ENCODE results near the gene RNF223. TPM values are rescaled to one million over a fixed set of nuclear protein-coding genes. Genes with fewer than 3 reads are reported as not detected.

RNF223 gene
- total and polyA plus RNA-seq, 12 donors = not detected

DNA sequence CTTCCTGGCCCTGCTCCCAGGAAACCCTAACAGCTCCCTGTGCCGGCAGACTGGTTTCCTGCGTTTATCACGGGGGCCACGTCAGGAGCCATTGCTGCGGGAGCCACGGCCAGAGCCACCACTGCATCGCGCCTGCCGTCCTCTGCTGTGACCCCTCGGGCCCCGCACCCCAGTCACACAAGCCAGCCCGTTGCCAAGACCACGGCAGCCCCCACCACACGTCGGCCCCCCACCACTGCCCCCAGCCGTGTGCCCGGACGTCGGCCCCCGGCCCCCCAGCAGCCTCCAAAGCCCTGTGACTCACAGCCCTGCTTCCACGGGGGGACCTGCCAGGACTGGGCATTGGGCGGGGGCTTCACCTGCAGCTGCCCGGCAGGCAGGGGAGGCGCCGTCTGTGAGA is 26.1 kb downstream of the RNF223 start:
- H3K4me3 ChIP-seq = no peak overlapping the region
- H3K36me3 ChIP-seq = peaks cover 0 to 91% (median 4%) of the 10 kb centered on the region in 9 donors
- no peaks in the 10 kb centered on the region for H3K9me3 ChIP-seq
- ATAC-seq (no peak), DNase-seq (no peak)
- peaks cover 0 to 4% (median 0%) of the 10 kb centered on the region in 9 donors for H3K4me1 ChIP-seq
- H3K27ac ChIP-seq = no peak overlapping the region
- intact Hi-C loops (cut with DNase I) = no loop called here
- WGBS, 2 donors = 93 to 94% methylated on average over 25 of the region's 25 CpGs
- no peaks in the 10 kb centered on the region for H3K27me3 ChIP-seq
- TF ChIP-seq, protein P1, sequence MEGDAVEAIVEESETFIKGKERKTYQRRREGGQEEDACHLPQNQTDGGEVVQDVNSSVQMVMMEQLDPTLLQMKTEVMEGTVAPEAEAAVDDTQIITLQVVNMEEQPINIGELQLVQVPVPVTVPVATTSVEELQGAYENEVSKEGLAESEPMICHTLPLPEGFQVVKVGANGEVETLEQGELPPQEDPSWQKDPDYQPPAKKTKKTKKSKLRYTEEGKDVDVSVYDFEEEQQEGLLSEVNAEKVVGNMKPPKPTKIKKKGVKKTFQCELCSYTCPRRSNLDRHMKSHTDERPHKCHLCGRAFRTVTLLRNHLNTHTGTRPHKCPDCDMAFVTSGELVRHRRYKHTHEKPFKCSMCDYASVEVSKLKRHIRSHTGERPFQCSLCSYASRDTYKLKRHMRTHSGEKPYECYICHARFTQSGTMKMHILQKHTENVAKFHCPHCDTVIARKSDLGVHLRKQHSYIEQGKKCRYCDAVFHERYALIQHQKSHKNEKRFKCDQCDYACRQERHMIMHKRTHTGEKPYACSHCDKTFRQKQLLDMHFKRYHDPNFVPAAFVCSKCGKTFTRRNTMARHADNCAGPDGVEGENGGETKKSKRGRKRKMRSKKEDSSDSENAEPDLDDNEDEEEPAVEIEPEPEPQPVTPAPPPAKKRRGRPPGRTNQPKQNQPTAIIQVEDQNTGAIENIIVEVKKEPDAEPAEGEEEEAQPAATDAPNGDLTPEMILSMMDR (IDR thresholded peaks at IDR 0.05) = no peak

DNA sequence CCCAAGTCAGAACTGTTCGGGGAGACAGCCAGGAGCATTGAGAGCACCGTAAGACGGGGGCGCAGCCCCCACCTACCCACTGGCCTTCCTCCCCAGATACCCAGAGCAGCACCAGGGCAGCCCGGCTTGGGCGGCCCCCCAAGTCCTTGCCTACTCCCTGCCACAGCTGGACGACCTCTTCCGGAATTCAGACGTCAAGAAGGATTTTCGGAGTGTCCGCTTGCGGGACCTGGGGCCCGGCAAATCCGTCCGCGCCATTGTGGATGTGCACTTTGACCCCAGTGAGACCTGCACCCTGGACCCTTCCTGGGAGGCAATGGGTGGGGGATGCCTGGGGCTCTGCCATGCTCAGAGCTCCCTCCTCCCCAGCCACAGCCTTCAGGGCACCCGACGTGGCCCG is 26.7 kb downstream of the RNF223 start:
- TF ChIP-seq, protein P1 (IDR thresholded peaks at IDR 0.05) = no peak
- 95 to 96% methylated on average over 19 of the region's 19 CpGs for WGBS, 2 donors
- no peak for DNase-seq
- Histone ChIP-seq H3K36me3 (peaks cover 0 to 90% (median 4%) of the 10 kb centered on the region in 9 donors), H3K4me3 (no peak overlapping the region), H3K4me1 (peaks cover 0 to 4% (median 0%) of the 10 kb centered on the region in 9 donors), H3K27ac (no peak overlapping the region), H3K9me3 (no peaks in the 10 kb centered on the region), H3K27me3 (no peaks in the 10 kb centered on the region)
- intact Hi-C loops (cut with DNase I) = no loop called here
- no peak for ATAC-seq

DNA sequence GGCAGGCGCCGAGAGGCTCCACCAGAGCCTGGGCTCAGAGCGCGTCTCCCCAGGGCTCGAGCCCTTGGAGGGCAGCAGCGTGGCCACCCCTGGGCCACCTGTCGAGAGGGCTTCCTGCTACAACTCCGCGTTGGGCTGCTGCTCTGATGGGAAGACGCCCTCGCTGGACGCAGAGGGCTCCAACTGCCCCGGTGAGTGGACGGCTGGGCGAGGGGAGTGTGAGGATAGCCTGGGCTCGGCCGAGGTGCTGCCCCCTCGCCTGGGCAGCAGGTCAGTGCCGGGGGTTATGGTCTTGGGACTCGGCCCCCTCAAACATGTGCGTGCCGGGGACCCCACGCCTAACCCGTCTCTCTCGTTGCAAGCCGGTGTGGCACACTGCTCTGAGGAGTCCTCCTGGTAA is 27.3 kb downstream of the RNF223 start:
- TF ChIP-seq, protein P1 (IDR thresholded peaks at IDR 0.05) = no peak
- ATAC-seq = no peak
- WGBS, 2 donors = 95 to 97% methylated on average over 23 to 26 of the region's 26 CpGs
- Histone ChIP-seq H3K4me1 (peaks cover 0 to 4% (median 0%) of the 10 kb centered on the region in 9 donors), H3K36me3 (peaks cover 0 to 90% (median 4%) of the 10 kb centered on the region in 9 donors), H3K27me3 (no peaks in the 10 kb centered on the region), H3K4me3 (no peak overlapping the region), H3K27ac (no peak overlapping the region), H3K9me3 (no peaks in the 10 kb centered on the region)
- DNase-seq = no peak
- intact Hi-C loops (cut with DNase I) = no loop called here

DNA sequence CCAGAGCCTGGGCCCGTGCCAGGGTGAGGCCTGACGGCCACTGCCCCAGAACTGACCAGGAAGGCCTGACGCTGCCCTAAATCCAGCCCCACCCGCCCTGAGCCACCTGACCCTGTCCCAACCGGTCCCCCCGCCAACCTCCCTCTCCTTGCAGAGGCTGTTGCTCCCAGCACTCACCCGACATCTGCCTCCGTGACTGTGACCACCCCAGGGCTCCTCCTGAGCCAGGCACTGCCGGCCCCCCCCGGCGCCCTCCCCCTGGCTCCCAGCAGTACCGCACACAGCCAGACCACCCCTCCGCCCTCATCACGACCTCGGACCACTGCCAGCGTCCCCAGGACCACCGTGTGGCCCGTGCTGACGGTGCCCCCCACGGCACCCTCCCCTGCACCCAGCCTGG is 27.9 kb downstream of the RNF223 start:
- 96 to 98% methylated on average over 20 of the region's 20 CpGs for WGBS, 2 donors
- peaks cover 0 to 4% (median 0%) of the 10 kb centered on the region in 9 donors for H3K4me1 ChIP-seq
- H3K27ac ChIP-seq = no peak overlapping the region
- TF ChIP-seq, protein P1 (IDR thresholded peaks at IDR 0.05) = no peak
- ATAC-seq (no peak), DNase-seq (no peak)
- H3K4me3 ChIP-seq = no peak overlapping the region
- H3K9me3 ChIP-seq = no peaks in the 10 kb centered on the region
- H3K27me3 ChIP-seq = no peaks in the 10 kb centered on the region
- peaks cover 0 to 85% (median 4%) of the 10 kb centered on the region in 9 donors for H3K36me3 ChIP-seq
- intact Hi-C loops (cut with DNase I) = no loop called here

Data from heart right ventricle (tissue), 16 donors.